B cell (primary cell): ENCODE results near the gene ARID3A. TPM values are rescaled to one million over a fixed set of nuclear protein-coding genes. Genes with fewer than 3 reads are reported as not detected.

Source experiments
- ATAC-seq: fragments of 200-7000 bp; cut with Tn5 transposase; one replicate; pipeline ENCODE4 v1.10.0; 2021; ENCODE audit warnings: low read depth, mild to moderate bottlenecking, moderate number of reproducible peaks, moderate library complexity
- CTCF ChIA-PET: fragments of 350-600 bp; sonication (Branson Sonifier 250); formaldehyde crosslinking; loops from one replicate; lab custom pipeline; 2021; ENCODE audit warnings: antibody characterized with exemption, inconsistent platforms; lab: Charles Lee
- POLR2A ChIA-PET: fragments of 350-600 bp; sonication (Branson Sonifier 250); formaldehyde crosslinking; loops from one replicate; lab custom pipeline; 2021; ENCODE audit warnings: antibody characterized with exemption; lab: Charles Lee
- DNase-seq: peaks from one replicate; pipeline ENCODE4 v3.0.0; 2013
- H2AFZ ChIP-seq: 2 replicates; pipeline ENCODE4 v1.6.1; 2012; ENCODE audit warnings: mild to moderate bottlenecking, low read depth, low read length; ENCODE audit not compliant: insufficient read depth, poor library complexity, severe bottlenecking
- H3K27ac ChIP-seq, 2 donors: 1 replicate in 1 of 2; 2 replicates in 1 of 2; pipeline ENCODE4 v1.5.1; 2012 to 2013; ENCODE audit warnings: low read length in 2 of 2, mild to moderate bottlenecking in 2 of 2, moderate library complexity in 1 of 2
- H3K27me3 ChIP-seq, 4 experiments: fragments of 200-600 bp in 1 of 4; sonication (generic) in 1 of 4; replicated peaks in 1 of 4; 1 replicate in 2 of 4; 2 replicates in 2 of 4; pipeline versions ENCODE4 v1.6.1 to v1.7.0; 2013 to 2016; ENCODE audit warnings: low read length in 3 of 4, mild to moderate bottlenecking in 2 of 4, mixed read lengths in 1 of 4, moderate library complexity in 1 of 4; ENCODE audit not compliant: insufficient read depth in 4 of 4, control insufficient read depth in 3 of 4; ENCODE audit errors: control extremely low read depth in 1 of 4
- H3K36me3 ChIP-seq, 2 experiments: replicated peaks in 1 of 2; 1 replicate in 1 of 2; 2 replicates in 1 of 2; pipeline versions ENCODE4 v1.6.1 to v1.7.1; 2013; ENCODE audit warnings: low read length in 1 of 2; ENCODE audit not compliant: insufficient read depth in 2 of 2, control insufficient read depth in 1 of 2; ENCODE audit errors: control extremely low read depth in 1 of 2, extremely low read depth in 1 of 2
- H3K4me1 ChIP-seq, 2 donors: fragments of 200-600 bp in 1 of 2; sonication (generic) in 1 of 2; 1 replicate in 1 of 2; 2 replicates in 1 of 2; pipeline versions ENCODE4 v1.5.1 to v1.6.1; 2013 to 2017; ENCODE audit warnings: low read length in 2 of 2; ENCODE audit not compliant: control insufficient read depth in 2 of 2, insufficient read depth in 2 of 2
- H3K4me2 ChIP-seq: replicated peaks from 2 replicates; pipeline ENCODE3; 2012; ENCODE audit warnings: mild to moderate bottlenecking, low read depth, low read length; ENCODE audit not compliant: poor library complexity, severe bottlenecking
- H3K4me3 ChIP-seq, 5 experiments: fragments of 200-600 bp in 1 of 5; sonication (generic) in 1 of 5; 1 replicate in 3 of 5; 2 replicates in 2 of 5; pipeline versions ENCODE4 v1.5.1 to v1.7.0; 2011 to 2016; ENCODE audit warnings: low read length in 4 of 5, mild to moderate bottlenecking in 4 of 5, low read depth in 2 of 5, control low read depth in 1 of 5, moderate library complexity in 1 of 5; ENCODE audit not compliant: insufficient read depth in 1 of 5; ENCODE audit errors: control extremely low read depth in 1 of 5, extremely low read depth in 1 of 5
- H3K79me2 ChIP-seq: fragments of 200-600 bp; sonication (generic); one replicate; pipeline ENCODE4 v1.6.0; 2016; ENCODE audit warnings: low read length; ENCODE audit not compliant: control insufficient read depth, insufficient read depth
- H3K9ac ChIP-seq: fragments of 200-600 bp; sonication (generic); 2 replicates; pipeline ENCODE4 v1.6.1; 2017; ENCODE audit warnings: mild to moderate bottlenecking, low read length, moderate library complexity
- H3K9me3 ChIP-seq, 3 donors: one replicate each; pipeline versions ENCODE4 v1.6.1 to v1.7.1; 2013; ENCODE audit warnings: low read length in 2 of 3; ENCODE audit not compliant: control insufficient read depth in 2 of 3, insufficient read depth in 1 of 3; ENCODE audit errors: control extremely low read depth in 1 of 3
- H4K20me1 ChIP-seq: 2 replicates; pipeline ENCODE4 v1.6.0; 2012; ENCODE audit warnings: mild to moderate bottlenecking, low read length; ENCODE audit not compliant: insufficient read depth, control insufficient read depth, poor library complexity, severe bottlenecking
- H3K27ac Mint-ChIP-seq: one replicate; pipeline ENCODE4 v1.8.0; 2021; ENCODE audit warnings: mixed read lengths
- H3K27me3 Mint-ChIP-seq: one replicate; pipeline ENCODE4 v1.8.0; 2021; ENCODE audit warnings: mixed read lengths
- H3K4me1 Mint-ChIP-seq: one replicate; pipeline ENCODE4 v1.8.0; 2021; ENCODE audit warnings: mixed read lengths
- H3K4me3 Mint-ChIP-seq: one replicate; pipeline ENCODE4 v1.8.0; 2021; ENCODE audit warnings: mixed read lengths
- H3K9me3 Mint-ChIP-seq: one replicate; pipeline ENCODE4 v1.8.0; 2022; ENCODE audit warnings: mixed read lengths; ENCODE audit not compliant: insufficient read depth
- EZH2 ChIP-seq: IDR thresholded peaks from 2 replicates; pipeline ENCODE4 v1.6.1; 2012; ENCODE audit warnings: borderline replicate concordance, low read depth, mild to moderate bottlenecking, moderate library complexity, low read length; ENCODE audit not compliant: insufficient read depth, poor library complexity, severe bottlenecking
- WGBS: methylation state at CpG from one replicate; pipeline ENCODE4 v1.1.5; 2013; ENCODE audit warnings: missing lambda C conversion rate; ENCODE audit not compliant: insufficient coverage; 5-methylcytosine and 5-hydroxymethylcytosine counted together
- intact Hi-C: fragments of 100-400 bp; cut with micrococcal nuclease; formaldehyde crosslinking; loops from one replicate; pipeline ENCODE4 v1.10.0; 2022
- polyA plus RNA-seq: library from polyadenylated mRNA; depleted of rRNA; stranded (reverse); fragments of >200 nt; gene quantifications from 2 replicates; pipeline ENCODE4 v1.2.3, GENCODE V29; 2012
- total RNA-seq, 2 donors: library from RNA; stranded (reverse); fragments of 120-200 nt in 1 of 2; gene quantifications; 1 replicate in 1 of 2; 2 replicates in 1 of 2; pipeline versions ENCODE4 v1.2.3 to v1.2.4, GENCODE V29; 2013 to 2022
- TF ChIP-seq, protein P1 (sequence below): fragments of 200-600 bp; IDR thresholded peaks from one replicate; pipeline ENCODE4 v1.8.0; 2022; ENCODE audit warnings: antibody characterized with exemption, mild to moderate bottlenecking

The ARID3A gene
- total and polyA plus RNA-seq, 2 donors (not counting 1 experiment from before 2014, with no cell fraction given): 22.9 to 60.5 TPM

DNA sequence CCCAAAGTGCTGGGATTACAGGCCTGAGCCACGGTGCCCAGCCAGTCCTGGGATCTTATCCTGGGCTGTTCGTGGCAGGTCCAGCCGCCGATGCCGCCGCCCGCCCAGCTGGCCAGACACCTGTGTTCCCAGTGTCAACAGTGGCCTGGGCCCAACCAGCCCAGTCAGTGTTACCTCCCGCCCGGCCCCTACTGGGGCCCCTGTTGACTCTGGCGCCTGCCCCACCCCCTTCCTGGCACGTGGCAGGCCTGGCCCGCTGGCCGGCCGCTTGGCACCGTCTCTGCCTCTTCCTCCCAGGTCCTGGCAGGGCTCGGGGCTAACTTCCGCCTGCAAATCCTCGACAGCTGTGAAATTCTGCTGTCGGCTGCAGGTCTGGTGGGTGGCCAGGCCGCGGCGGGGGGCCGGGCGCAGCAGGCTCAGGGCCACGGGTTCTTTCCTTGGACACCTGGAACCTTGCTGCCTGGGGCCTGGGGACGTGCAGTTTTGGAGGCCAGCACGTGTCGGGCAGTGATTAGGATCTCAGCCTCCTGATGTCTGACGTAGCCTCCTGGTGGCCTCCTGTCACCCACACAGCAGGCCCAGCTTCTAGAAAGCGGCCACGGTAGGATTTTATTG lies 9.1 kb downstream of the ARID3A start:
- peak overlapping the region in 1 of 2 donors; percentile 23 for H3K27ac ChIP-seq
- H3K9me3 ChIP-seq: peaks cover 0 to 12% (median 3%) of the 10 kb centered on the region in 3 donors
- no peak overlapping the region for H2AFZ ChIP-seq
- peaks cover 38% of the 10 kb centered on the region for H3K4me1 Mint-ChIP-seq
- H3K4me1 ChIP-seq: peaks cover 24 to 56% of the 10 kb centered on the region in 2 donors
- H3K4me3 ChIP-seq: no peak overlapping the region
- H3K36me3 ChIP-seq: peaks cover 2 to 3% of the 10 kb centered on the region in 2 experiments
- CTCF ChIA-PET: no interaction called here
- H3K9ac ChIP-seq: no peak overlapping the region
- H3K27me3 Mint-ChIP-seq: no peaks in the 10 kb centered on the region
- 40% methylated on average over 30 of the region's 31 CpGs for WGBS
- H3K27ac Mint-ChIP-seq: peak overlapping the region; percentile 61
- peak; percentile 46 for DNase-seq
- intact Hi-C loops: no loop called here
- POLR2A ChIA-PET: interaction anchor here (0.6 kb wide), 1 partner anchor 53 kb away, joined by 6 read pairs; no protein-coding TSS in a partner anchor
- no peak overlapping the region for H3K4me3 Mint-ChIP-seq
- H3K9me3 Mint-ChIP-seq: peaks cover 2% of the 10 kb centered on the region
- H3K4me2 ChIP-seq: peak overlapping the region; percentile 49
- no peak for TF ChIP-seq EZH2
- TF ChIP-seq, protein P1, sequence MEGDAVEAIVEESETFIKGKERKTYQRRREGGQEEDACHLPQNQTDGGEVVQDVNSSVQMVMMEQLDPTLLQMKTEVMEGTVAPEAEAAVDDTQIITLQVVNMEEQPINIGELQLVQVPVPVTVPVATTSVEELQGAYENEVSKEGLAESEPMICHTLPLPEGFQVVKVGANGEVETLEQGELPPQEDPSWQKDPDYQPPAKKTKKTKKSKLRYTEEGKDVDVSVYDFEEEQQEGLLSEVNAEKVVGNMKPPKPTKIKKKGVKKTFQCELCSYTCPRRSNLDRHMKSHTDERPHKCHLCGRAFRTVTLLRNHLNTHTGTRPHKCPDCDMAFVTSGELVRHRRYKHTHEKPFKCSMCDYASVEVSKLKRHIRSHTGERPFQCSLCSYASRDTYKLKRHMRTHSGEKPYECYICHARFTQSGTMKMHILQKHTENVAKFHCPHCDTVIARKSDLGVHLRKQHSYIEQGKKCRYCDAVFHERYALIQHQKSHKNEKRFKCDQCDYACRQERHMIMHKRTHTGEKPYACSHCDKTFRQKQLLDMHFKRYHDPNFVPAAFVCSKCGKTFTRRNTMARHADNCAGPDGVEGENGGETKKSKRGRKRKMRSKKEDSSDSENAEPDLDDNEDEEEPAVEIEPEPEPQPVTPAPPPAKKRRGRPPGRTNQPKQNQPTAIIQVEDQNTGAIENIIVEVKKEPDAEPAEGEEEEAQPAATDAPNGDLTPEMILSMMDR: no peak
- H3K79me2 ChIP-seq: peaks cover 45% of the 10 kb centered on the region
- H4K20me1 ChIP-seq: peaks cover 29% of the 10 kb centered on the region
- H3K27me3 ChIP-seq: no peaks in the 10 kb centered on the region
- ATAC-seq: peak; percentile 50

DNA sequence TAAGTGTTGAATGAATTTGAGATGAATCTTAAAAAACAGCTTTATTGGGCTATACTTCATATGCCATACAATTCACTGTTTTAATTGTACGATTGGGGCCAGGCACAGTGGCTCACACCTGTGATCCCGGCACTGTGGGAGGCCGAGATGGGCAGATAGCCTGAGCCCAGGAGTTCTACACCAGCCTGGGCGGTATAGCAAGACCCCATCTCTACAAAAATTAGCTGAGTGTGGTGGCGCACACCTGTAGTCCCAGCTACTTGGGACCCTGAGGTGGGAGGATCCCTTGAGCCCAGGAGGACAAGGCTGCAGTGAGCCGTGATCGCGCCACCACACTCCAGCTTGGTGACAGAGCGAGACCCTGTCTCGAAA lies 10.3 kb downstream of the ARID3A start:
- peaks cover 45% of the 10 kb centered on the region for H3K4me1 Mint-ChIP-seq
- no peak for TF ChIP-seq EZH2
- TF ChIP-seq, protein P1: no peak
- Histone ChIP-seq H3K36me3 (peaks cover 2 to 3% of the 10 kb centered on the region in 2 experiments), H3K4me1 (peaks cover 31 to 63% of the 10 kb centered on the region in 2 donors), H3K4me2 (no peak overlapping the region), H3K9ac (no peak overlapping the region), H4K20me1 (peaks cover 33% of the 10 kb centered on the region), H2AFZ (no peak overlapping the region), H3K79me2 (peaks cover 52% of the 10 kb centered on the region), H3K9me3 (peaks cover 0 to 12% (median 3%) of the 10 kb centered on the region in 3 donors), H3K4me3 (no peak overlapping the region), H3K27me3 (no peaks in the 10 kb centered on the region), H3K27ac (no peak overlapping the region)
- no peaks in the 10 kb centered on the region for H3K27me3 Mint-ChIP-seq
- ATAC-seq (no peak), DNase-seq (no peak)
- ChIA-PET CTCF (interaction anchor here (0.7 to 1.6 kb wide), 3 partner anchors 8 to 43 kb away, joined by 3 to 4 read pairs (median 3); no protein-coding TSS in a partner anchor), POLR2A (interaction anchor here (0.6 kb wide), 1 partner anchor 14 kb away, joined by 5 read pairs; no protein-coding TSS in a partner anchor)
- no peak overlapping the region for H3K27ac Mint-ChIP-seq
- 99% methylated on average over 8 of the region's 10 CpGs for WGBS
- no peak overlapping the region for H3K4me3 Mint-ChIP-seq
- intact Hi-C loops: no loop called here
- peaks cover 2% of the 10 kb centered on the region for H3K9me3 Mint-ChIP-seq
